ENCODE measurements around the gene SLC30A10. TPM values are rescaled to one million over a fixed set of nuclear protein-coding genes. Genes with fewer than 3 reads are reported as not detected.
"Not testable (repeated sequence)": the region's sequence is repeated elsewhere in the genome, so short reads cannot be mapped to it uniquely, and the experiment has no call there.

Gene SLC30A10
- total RNA-seq = 2.2 TPM

GRCh38 chr1:219927956-219928790 lies at the start of gene SLC30A10:
Gene SLC30A10, minus strand, starts transcription at chr1:219928557. Its CDS starts 117 bp downstream, at chr1:219928440.
- DNase-seq = peak; percentile 32

- no peak for DNase-seq
These were observed 44.9 kb upstream of the SLC30A10 start for GRCh38 chr1:219973213-219973612.

GRCh38 chr1:219967361-219967760 lies 39.0 kb upstream of the SLC30A10 start:
- no peak for DNase-seq

GRCh38 chr1:219966071-219966349 lies 37.7 kb upstream of the SLC30A10 start:
- DNase-seq = no peak

GRCh38 chr1:219965285-219966070 lies 37.1 kb upstream of the SLC30A10 start:
- no peak for DNase-seq

- DNase-seq = no peak
These were observed 35.1 kb upstream of the SLC30A10 start for GRCh38 chr1:219963432-219963831.

GRCh38 chr1:219961684-219962083 lies 33.3 kb upstream of the SLC30A10 start:
- DNase-seq = no peak

- DNase-seq = no peak
These were observed 31.3 kb upstream of the SLC30A10 start for GRCh38 chr1:219959540-219960203.

- no peak for DNase-seq
These were observed 30.6 kb upstream of the SLC30A10 start for GRCh38 chr1:219958875-219959417.

- no peak for DNase-seq
These were observed 26.5 kb upstream of the SLC30A10 start for GRCh38 chr1:219954736-219955421.

- no peak for DNase-seq
These were observed 25.7 kb upstream of the SLC30A10 start for GRCh38 chr1:219954052-219954451.

- no peak for DNase-seq
These were observed 24.0 kb upstream of the SLC30A10 start for GRCh38 chr1:219952361-219952760.

GRCh38 chr1:219949227-219949626 lies 20.9 kb upstream of the SLC30A10 start:
- DNase-seq = not testable (repeated sequence)

GRCh38 chr1:219948766-219949165 lies 20.4 kb upstream of the SLC30A10 start:
- not testable (repeated sequence) for DNase-seq

GRCh38 chr1:219945795-219946194 lies 17.4 kb upstream of the SLC30A10 start:
- DNase-seq = no peak

- no peak for DNase-seq
These were observed 13.1 kb upstream of the SLC30A10 start for GRCh38 chr1:219941179-219942118.

GRCh38 chr1:219940707-219941106 lies 12.3 kb upstream of the SLC30A10 start:
- DNase-seq = no peak

- DNase-seq = no peak
These were observed 10.3 kb upstream of the SLC30A10 start for GRCh38 chr1:219938706-219939105.

GRCh38 chr1:219933763-219934162 lies 5.4 kb upstream of the SLC30A10 start:
- not testable (repeated sequence) for DNase-seq

- DNase-seq = no peak
These were observed 2.7 kb upstream of the SLC30A10 start for GRCh38 chr1:219931033-219931432.

- DNase-seq = no peak
These were observed 398 bp upstream of the SLC30A10 start for GRCh38 chr1:219928791-219929118.

Measured in tongue (tissue), 2 donors.